GM06990 (cell line): ENCODE data around the gene LRRC61.
"Not testable (repeated sequence)": the region's sequence is repeated elsewhere in the genome, so short reads cannot be mapped to it uniquely, and the experiment has no call there.

ENCODE experiments used
- DNase-seq: peaks from one replicate; pipeline ENCODE4 v3.0.0-alpha.2; 2011; ENCODE audit not compliant: insufficient read length; ENCODE audit errors: extremely low read depth
- H3K27me3 ChIP-seq: replicated peaks from 2 replicates; pipeline ENCODE4 v1.6.0; 2011; ENCODE audit warnings: low read length; ENCODE audit not compliant: control insufficient read depth, insufficient read depth
- H3K36me3 ChIP-seq: 2 replicates; pipeline ENCODE4 v1.5.1; 2011; ENCODE audit warnings: low read length; ENCODE audit not compliant: control insufficient read depth, insufficient read depth
- H3K4me3 ChIP-seq: replicated peaks from 2 replicates; pipeline ENCODE4 v1.5.1; 2011; ENCODE audit warnings: low read depth, mild to moderate bottlenecking, control low read depth, low read length
- CTCF ChIP-seq: IDR thresholded peaks from 2 replicates; pipeline ENCODE4 v1.5.1; 2011; ENCODE audit warnings: low read length, control low read depth, mild to moderate bottlenecking, inconsistent platforms; ENCODE audit not compliant: insufficient read depth, poor library complexity, severe bottlenecking

Gene LRRC61

GRCh38 chr7:150385302-150385723 is 62.2 kb downstream of the LRRC61 start:
- no peak for TF ChIP-seq CTCF
- no peak for DNase-seq
- no peaks in the 10 kb centered on the region for H3K27me3 ChIP-seq
- peaks cover 12% of the 10 kb centered on the region for H3K36me3 ChIP-seq
- H3K4me3 ChIP-seq = no peak overlapping the region

- not testable (repeated sequence) for H3K4me3 ChIP-seq, H3K27me3 ChIP-seq, DNase-seq
- peaks cover 12% of the 10 kb centered on the region for H3K36me3 ChIP-seq
These were observed 62.7 kb downstream of the LRRC61 start for GRCh38 chr7:150385884-150386283.
